ENCODE results near the gene MAPT. TPM values are rescaled to one million over a fixed set of nuclear protein-coding genes. Genes with fewer than 3 reads are reported as not detected.

The MAPT gene
- total RNA-seq, 1 experiment from 2014 or later, result 1.6 TPM

- H3K27me3 Mint-ChIP-seq (ENCODE audit: unreplicated experiment), result peaks cover 37% of the 10 kb centered on the region
- no TSS peak for BruUV-seq (replicated peaks)
- H3K27ac Mint-ChIP-seq (ENCODE audit: unreplicated experiment), result no peak overlapping the region
- H3K4me3 Mint-ChIP-seq (ENCODE audit: low read depth, unreplicated experiment), result no peak overlapping the region
- H3K36me3 Mint-ChIP-seq (ENCODE audit: insufficient read depth, unreplicated experiment), result no peaks in the 10 kb centered on the region
- intact Hi-C loops (cut with micrococcal nuclease; ENCODE audit: unreplicated experiment), result no loop called here
- CTCF ChIA-PET, result no interaction called here
- TF ChIP-seq CTCF (IDR thresholded peaks at IDR 0.05; ENCODE audit: unreplicated experiment), result no peak
- no peaks in the 10 kb centered on the region for H3K9me3 Mint-ChIP-seq (ENCODE audit: low read depth, unreplicated experiment)
- peaks cover 6% of the 10 kb centered on the region for H3K4me1 Mint-ChIP-seq (ENCODE audit: low read depth, unreplicated experiment)
- DNase-seq, result no peak
Measured at GRCh38 chr17:45997624-45998023, 103.3 kb downstream of the MAPT start.

DNA sequence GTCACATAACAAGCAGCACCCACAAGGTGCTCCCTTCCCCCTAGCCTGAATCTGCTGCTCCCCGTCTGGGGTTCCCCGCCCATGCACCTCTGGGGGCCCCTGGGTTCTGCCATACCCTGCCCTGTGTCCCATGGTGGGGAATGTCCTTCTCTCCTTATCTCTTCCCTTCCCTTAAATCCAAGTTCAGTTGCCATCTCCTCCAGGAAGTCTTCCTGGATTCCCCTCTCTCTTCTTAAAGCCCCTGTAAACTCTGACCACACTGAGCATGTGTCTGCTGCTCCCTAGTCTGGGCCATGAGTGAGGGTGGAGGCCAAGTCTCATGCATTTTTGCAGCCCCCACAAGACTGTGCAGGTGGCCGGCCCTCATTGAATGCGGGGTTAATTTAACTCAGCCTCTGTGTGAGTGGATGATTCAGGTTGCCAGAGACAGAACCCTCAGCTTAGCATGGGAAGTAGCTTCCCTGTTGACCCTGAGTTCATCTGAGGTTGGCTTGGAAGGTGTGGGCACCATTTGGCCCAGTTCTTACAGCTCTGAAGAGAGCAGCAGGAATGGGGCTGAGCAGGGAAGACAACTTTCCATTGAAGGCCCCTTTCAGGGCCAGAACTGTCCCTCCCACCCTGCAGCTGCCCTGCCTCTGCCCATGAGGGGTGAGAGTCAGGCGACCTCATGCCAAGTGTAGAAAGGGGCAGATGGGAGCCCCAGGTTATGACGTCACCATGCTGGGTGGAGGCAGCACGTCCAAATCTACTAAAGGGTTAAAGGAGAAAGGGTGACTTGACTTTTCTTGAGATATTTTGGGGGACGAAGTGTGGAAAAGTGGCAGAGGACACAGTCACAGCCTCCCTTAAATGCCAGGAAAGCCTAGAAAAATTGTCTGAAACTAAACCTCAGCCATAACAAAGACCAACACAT, 104.9 kb downstream of the MAPT start, which contains the start of gene STH:
Gene STH, plus strand, starts transcription at position 264 of the 913 bp plus-strand sequence. Its CDS starts 30 bp downstream, at position 294.
- intact Hi-C loops (cut with micrococcal nuclease; ENCODE audit: unreplicated experiment), result no loop called here
- no TSS peak for BruUV-seq (replicated peaks)
- no peak for DNase-seq
- no peak for TF ChIP-seq CTCF (IDR thresholded peaks at IDR 0.05; ENCODE audit: unreplicated experiment)
- Mint-ChIP-seq H3K27me3 (ENCODE audit: unreplicated experiment) (peaks cover 37% of the 10 kb centered on the region), H3K4me1 (ENCODE audit: low read depth, unreplicated experiment) (peaks cover 13% of the 10 kb centered on the region), H3K27ac (ENCODE audit: unreplicated experiment) (no peak within 1 kb of the TSS), H3K4me3 (ENCODE audit: low read depth, unreplicated experiment) (no peak within 1 kb of the TSS), H3K36me3 (ENCODE audit: insufficient read depth, unreplicated experiment) (no peaks in the 10 kb centered on the region), H3K9me3 (ENCODE audit: low read depth, unreplicated experiment) (no peaks in the 10 kb centered on the region)
- CTCF ChIA-PET, result interaction anchor here (0.9 kb wide), 1 partner anchor 12 kb away, joined by 3 read pairs; no protein-coding TSS in a partner anchor

DNA sequence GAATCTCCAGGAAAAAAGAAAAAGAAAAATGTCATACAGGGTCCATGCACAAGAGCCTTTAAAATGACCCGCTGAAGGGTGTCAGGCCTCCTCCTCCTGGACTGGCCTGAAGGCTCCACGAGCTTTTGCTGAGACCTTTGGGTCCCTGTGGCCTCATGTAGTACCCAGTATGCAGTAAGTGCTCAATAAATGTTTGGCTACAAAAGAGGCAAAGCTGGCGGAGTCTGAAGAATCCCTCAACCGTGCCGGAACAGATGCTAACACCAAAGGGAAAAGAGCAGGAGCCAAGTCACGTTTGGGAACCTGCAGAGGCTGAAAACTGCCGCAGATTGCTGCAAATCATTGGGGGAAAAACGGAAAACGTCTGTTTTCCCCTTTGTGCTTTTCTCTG, 105.5 kb downstream of the MAPT start:
- Mint-ChIP-seq H3K4me3 (ENCODE audit: low read depth, unreplicated experiment) (no peak overlapping the region), H3K4me1 (ENCODE audit: low read depth, unreplicated experiment) (peaks cover 19% of the 10 kb centered on the region), H3K27ac (ENCODE audit: unreplicated experiment) (no peak overlapping the region), H3K27me3 (ENCODE audit: unreplicated experiment) (peaks cover 35% of the 10 kb centered on the region), H3K36me3 (ENCODE audit: insufficient read depth, unreplicated experiment) (no peaks in the 10 kb centered on the region), H3K9me3 (ENCODE audit: low read depth, unreplicated experiment) (no peaks in the 10 kb centered on the region)
- no peak for TF ChIP-seq CTCF (IDR thresholded peaks at IDR 0.05; ENCODE audit: unreplicated experiment)
- BruUV-seq (replicated peaks), result no TSS peak
- DNase-seq, result no peak
- intact Hi-C loops (cut with micrococcal nuclease; ENCODE audit: unreplicated experiment), result loop anchor here (5.0 to 10.0 kb wide), 3 partner anchors 42 to 285 kb away; partner anchors contain the start of gene KANSL1
- CTCF ChIA-PET, result no interaction called here

DNA sequence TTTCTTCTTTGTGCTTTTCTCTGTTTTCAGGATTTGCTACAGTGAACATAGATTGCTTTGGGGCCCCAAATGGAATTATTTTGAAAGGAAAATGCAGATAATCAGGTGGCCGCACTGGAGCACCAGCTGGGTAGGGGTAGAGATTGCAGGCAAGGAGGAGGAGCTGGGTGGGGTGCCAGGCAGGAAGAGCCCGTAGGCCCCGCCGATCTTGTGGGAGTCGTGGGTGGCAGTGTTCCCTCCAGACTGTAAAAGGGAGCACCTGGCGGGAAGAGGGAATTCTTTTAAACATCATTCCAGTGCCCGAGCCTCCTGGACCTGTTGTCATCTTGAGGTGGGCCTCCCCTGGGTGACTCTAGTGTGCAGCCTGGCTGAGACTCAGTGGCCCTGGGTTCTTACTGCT, 105.9 kb downstream of the MAPT start:
- Mint-ChIP-seq H3K4me3 (ENCODE audit: low read depth, unreplicated experiment) (no peak overlapping the region), H3K27ac (ENCODE audit: unreplicated experiment) (no peak overlapping the region), H3K36me3 (ENCODE audit: insufficient read depth, unreplicated experiment) (no peaks in the 10 kb centered on the region), H3K27me3 (ENCODE audit: unreplicated experiment) (peaks cover 31% of the 10 kb centered on the region), H3K4me1 (ENCODE audit: low read depth, unreplicated experiment) (peaks cover 19% of the 10 kb centered on the region), H3K9me3 (ENCODE audit: low read depth, unreplicated experiment) (no peaks in the 10 kb centered on the region)
- BruUV-seq (replicated peaks), result no TSS peak
- DNase-seq, result no peak
- intact Hi-C loops (cut with micrococcal nuclease; ENCODE audit: unreplicated experiment), result loop anchor here (5.0 to 10.0 kb wide), 3 partner anchors 42 to 285 kb away; partner anchors contain the start of gene KANSL1
- TF ChIP-seq CTCF (IDR thresholded peaks at IDR 0.05; ENCODE audit: unreplicated experiment), result no peak
- CTCF ChIA-PET, result interaction anchor here (1.1 kb wide), 2 partner anchors 44 to 176 kb away, joined by 3 to 5 read pairs; no protein-coding TSS in a partner anchor

Measured in Calu3 (cell line).